LoVo (cell line): ENCODE measurements around the gene SOAT1.

Source experiments
- DNase-seq: peaks from one replicate; pipeline ENCODE4 v3.0.0-alpha.2; 2016; ENCODE audit warnings: low spot score

SOAT1 gene

GRCh38 chr1:179305450-179305849 lies 11.9 kb downstream of the SOAT1 start:
- DNase-seq = no peak

DNA sequence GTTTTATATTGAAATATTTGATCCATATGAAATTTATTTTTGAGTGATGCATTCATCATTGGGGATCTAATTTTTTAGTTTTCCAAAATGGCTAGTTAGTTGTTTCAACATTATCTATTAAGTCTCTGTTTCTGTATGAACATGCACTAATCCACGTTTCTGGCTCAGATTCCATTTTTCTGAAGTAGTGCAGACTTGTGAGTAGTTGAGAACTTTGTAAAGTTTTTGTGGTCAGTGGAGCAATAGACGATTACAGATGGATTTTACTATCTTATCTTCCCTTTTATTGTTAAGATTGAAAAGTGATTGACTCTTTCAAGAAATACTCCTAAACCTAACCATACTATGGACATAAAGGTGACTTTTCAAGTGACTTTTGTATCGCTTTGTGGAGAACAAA lies 16.7 kb downstream of the SOAT1 start:
- DNase-seq = no peak

- peak; percentile 32 for DNase-seq
Measured at GRCh38 chr1:179310721-179311120, 17.1 kb downstream of the SOAT1 start.

DNA sequence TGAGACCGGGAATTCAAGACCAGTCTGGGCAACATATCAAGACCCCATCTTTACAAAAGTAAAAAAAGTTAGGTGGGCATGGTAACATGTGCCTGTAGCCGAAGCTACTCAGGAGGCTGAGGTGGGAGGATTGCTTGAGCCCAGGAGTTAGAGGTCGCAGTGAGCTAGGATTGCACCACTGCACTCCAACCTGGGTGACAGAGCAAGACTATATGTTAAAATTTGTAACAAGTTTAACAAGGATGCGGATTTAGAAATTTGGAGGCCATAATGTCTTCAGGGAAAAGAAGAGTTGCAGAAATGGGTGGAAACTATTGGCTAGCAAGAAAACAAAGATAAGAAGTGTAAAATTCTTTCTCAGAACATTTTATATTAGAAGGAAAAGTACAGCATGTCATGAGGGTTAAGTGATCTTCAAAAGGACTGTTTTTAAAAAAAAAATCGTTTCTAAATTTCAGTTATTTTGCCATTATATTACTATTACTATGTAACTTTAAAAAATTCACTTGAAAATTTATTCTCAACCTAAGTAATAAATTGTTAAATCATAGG lies 17.6 kb downstream of the SOAT1 start:
- no peak for DNase-seq

DNA sequence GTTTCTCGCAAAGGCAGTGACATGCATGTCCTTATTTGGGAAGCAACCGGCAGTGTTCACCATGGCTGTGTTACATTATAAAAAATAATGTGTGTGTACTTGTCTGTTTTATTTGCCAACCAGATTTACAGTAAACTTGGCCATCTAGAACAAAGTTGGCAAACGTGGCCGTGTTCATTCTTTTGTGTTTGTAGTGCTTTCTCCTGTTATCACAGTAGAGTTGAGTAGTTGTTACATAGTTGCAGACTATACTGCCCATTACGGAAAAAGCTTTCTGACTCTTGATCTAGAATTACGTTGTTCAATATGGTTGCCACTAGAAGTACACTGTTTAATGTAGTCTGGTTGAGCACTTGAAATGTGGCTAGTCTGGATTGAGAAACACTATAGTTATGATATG lies 19.4 kb downstream of the SOAT1 start:
- DNase-seq = no peak

GRCh38 chr1:179314928-179315327 lies 21.3 kb downstream of the SOAT1 start:
- no peak for DNase-seq

- no peak for DNase-seq
Measured at GRCh38 chr1:179318491-179318890, 24.9 kb downstream of the SOAT1 start.

GRCh38 chr1:179321533-179322216 lies 28.1 kb downstream of the SOAT1 start:
- no peak for DNase-seq

GRCh38 chr1:179322557-179322956 lies 29.0 kb downstream of the SOAT1 start:
- DNase-seq = no peak

GRCh38 chr1:179323436-179323835 lies 29.8 kb downstream of the SOAT1 start:
- no peak for DNase-seq

- no peak for DNase-seq
Measured at GRCh38 chr1:179325836-179326235, 32.2 kb downstream of the SOAT1 start.

DNA sequence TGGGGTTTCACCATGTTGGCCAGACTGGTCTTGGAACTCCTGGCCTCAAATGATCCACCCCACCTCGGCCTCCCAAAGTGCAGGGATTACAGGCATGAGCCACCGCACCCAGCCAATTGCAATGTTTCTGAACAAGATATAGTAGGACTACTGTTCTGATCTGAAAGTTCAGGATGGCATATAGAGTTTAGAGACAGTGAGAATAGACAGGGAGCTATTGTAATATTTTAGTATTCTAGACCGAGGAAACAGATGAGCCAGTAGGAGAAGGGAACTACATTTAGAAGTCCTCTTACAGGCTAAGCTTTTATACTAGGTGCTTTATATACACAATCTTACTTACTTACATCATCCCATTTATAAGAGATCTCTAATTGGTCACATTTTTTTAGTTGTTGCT lies 33.1 kb downstream of the SOAT1 start:
- DNase-seq = no peak

GRCh38 chr1:179327196-179327595 lies 33.6 kb downstream of the SOAT1 start:
- DNase-seq = no peak

- no peak for DNase-seq
Measured at GRCh38 chr1:179327679-179328078, 34.1 kb downstream of the SOAT1 start.

DNA sequence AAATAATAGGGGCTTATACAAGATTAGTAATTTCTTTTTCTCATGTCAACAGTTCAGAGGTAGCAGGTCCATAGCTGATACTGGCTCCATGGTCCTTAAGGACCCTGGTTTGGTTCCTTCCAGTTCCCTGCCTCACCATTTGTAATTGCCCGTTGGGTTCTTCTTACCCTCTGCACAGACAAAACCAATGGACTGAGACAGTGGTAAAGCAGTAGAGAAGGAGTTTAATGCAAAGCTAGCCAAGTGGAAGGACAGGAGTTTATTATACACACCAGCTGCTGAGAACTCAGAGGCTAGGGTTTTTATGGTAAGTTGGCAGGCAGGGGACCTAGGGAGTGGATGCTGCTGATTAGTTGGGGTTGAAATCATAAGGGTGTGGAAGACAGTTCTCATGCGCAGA lies 36.3 kb downstream of the SOAT1 start:
- DNase-seq = no peak

DNA sequence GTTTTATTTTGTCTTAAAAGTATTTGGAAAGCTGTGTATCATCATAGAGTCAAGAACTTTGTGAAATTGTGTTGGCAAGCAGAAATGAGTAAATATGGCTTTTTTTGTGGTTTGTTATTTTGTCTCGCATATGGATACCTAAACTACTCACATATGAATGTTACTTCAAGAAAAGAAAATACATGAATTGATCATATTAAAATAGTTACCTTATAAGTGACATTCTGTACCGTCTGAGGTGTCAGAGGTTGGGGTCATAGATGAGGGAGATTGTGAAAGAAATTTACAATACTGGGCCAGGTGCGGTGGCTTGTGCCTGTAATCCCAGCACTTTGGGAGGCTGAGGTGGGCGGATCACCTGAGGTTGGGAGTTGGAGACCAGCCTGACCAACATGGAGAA lies 40.8 kb downstream of the SOAT1 start:
- DNase-seq = no peak

DNA sequence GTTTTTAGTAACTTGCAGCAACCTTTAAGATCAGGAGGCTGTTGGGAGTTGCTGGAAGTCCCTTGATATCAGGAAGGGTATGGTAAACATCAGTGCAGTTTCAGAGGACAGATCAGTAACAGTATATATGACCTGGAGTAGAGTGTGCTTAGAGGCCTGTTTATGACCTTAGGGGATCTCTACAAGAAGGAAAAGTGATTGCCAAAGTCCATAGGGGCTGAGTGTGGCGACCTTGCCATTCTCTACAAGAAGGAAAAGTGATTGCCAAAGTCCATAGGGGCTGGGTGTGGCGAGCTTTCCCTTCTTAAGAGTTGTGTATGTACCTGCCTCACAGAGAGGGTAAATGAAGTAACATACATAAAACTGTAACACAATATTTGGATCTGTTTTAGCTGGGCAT lies 43.7 kb downstream of the SOAT1 start:
- no peak for DNase-seq

DNA sequence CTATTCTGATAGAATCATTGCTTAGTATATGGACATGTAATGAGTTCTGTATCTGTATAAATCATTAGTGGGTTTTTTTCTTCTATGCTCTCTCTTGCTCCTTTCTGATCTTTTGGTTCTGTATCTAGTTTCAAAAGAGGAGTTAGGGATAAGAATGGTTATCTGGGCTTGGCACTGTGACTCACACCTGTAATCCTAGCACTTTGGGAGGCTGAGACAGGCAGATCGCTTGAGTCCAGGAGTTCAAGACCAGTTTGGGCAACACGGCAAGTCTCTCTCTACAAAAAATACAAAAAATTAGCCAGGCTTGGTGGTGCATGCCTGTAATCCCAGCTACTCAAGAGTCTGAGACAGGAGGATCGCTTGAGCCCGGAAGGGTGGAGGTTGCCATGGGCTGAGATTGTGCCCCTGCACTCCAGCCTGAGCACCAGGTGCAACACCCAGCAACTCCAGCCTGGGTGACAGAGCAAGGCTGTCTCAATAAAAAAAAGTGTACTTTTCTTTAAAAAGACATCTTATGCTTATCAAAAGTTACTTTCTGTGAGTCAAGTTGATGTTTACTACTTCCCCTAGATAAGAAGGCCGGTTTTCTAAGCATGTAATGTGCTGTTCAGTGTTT lies 44.5 kb downstream of the SOAT1 start:
- DNase-seq = no peak

GRCh38 chr1:179340918-179341317 lies 47.3 kb downstream of the SOAT1 start:
- DNase-seq = no peak

DNA sequence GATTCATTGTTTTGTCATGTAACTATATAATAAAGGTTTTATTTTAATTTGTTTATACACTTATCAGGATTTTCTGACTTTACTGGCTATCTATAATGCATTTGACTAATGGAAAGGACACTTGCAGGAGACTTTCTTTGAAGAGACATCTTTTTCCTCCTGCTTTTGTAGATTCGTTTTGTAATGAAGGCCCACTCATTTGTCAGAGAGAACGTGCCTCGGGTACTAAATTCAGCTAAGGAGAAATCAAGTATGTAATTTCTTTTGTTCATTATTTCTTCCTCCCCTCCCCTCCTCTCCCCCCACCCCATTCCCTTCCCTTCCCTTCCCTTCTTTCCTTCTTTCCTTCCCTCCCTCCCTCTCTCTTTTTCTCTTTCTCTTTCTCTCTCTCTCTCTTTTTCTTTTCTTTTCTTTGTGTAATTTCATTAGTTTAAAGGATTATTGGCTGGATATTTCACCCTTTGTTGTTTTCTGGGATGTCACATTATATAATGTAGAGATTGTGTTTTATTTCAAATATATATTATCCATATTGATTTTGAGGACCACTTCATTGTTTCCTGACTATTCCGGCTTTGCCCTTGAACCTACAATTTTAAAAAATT lies 48.4 kb downstream of the SOAT1 start:
- no peak for DNase-seq

DNA sequence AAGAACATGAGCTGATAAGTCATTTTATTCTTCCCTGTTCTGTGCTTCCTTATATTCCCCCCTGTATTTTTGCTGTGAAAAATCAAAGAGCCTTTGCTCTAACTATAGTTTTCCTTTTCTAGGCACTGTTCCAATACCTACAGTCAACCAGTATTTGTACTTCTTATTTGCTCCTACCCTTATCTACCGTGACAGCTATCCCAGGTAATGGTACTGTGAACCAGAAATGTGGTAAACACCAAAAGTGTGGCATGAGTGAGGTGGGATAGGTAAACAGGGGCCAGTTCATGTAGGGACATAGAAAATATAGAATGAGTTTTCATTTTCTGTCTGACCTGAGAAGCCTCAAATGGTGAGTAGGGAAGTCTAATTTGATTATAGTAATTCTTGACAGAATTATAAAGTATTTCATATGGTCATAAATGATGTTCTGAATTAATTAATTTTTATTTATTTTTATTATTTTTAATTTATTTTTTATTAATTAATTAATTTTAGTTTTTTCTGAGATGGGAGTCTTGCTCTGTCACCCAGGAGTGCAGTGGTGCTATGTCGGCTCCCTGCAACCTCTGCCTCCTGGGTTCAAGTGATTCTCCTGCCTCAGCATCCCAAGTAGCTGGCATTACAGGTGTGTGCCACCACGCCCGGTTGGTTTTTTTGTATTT lies 49.3 kb downstream of the SOAT1 start:
- no peak for DNase-seq

GRCh38 chr1:179351281-179351680 lies 57.7 kb downstream of the SOAT1 start:
- no peak for DNase-seq

GRCh38 chr1:179352236-179352635 lies 58.6 kb downstream of the SOAT1 start:
- no peak for DNase-seq
